ENCODE measurements around the gene BIRC5. TPM values are rescaled to one million over a fixed set of nuclear protein-coding genes. Genes with fewer than 3 reads are reported as not detected.

BIRC5 gene
- total RNA-seq, 4 donors from 2014 or later: 3.7 to 9.6 (median 5.5) TPM

DNA sequence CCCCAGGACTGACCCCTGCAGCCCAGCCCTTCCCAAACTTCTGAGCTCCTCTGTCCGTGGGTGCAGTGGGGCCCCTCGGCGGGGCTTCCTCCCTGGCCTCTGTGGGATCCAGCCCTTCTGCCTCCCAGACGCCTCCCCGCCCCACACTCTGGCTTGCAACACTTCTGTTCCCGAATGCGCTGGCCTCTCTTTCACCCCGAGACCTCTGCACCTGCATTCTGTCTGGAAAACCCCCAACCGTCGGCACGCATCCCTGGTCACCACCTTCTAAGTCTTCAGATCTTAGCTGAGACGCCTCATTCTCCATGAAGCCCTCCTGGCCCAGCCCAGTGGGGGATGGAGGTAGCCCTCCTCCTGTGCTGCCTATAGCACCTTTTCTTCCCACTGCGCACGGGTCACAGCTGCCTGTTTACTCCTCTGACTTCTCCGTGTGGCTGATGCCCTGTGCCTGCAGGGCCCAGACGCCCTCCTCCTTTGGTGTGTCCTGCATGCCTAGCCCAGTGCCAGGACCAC lies 43.8 kb downstream of the BIRC5 start:
- no peak overlapping the region for H3K4me3 ChIP-seq
- peak overlapping the region; percentile 27 for H3K27ac ChIP-seq
- no peaks in the 10 kb centered on the region for H3K9me3 ChIP-seq
- H3K36me3 ChIP-seq: no peaks in the 10 kb centered on the region
- TF ChIP-seq EP300 (IDR thresholded peaks at IDR 0.05) (no peak), POLR2AphosphoS5 (IDR thresholded peaks at IDR 0.05) (no peak), POLR2A (IDR thresholded peaks at IDR 0.05) (no peak)
- TF ChIP-seq, protein P1, sequence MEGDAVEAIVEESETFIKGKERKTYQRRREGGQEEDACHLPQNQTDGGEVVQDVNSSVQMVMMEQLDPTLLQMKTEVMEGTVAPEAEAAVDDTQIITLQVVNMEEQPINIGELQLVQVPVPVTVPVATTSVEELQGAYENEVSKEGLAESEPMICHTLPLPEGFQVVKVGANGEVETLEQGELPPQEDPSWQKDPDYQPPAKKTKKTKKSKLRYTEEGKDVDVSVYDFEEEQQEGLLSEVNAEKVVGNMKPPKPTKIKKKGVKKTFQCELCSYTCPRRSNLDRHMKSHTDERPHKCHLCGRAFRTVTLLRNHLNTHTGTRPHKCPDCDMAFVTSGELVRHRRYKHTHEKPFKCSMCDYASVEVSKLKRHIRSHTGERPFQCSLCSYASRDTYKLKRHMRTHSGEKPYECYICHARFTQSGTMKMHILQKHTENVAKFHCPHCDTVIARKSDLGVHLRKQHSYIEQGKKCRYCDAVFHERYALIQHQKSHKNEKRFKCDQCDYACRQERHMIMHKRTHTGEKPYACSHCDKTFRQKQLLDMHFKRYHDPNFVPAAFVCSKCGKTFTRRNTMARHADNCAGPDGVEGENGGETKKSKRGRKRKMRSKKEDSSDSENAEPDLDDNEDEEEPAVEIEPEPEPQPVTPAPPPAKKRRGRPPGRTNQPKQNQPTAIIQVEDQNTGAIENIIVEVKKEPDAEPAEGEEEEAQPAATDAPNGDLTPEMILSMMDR (IDR thresholded peaks at IDR 0.05): no peak
- H3K4me1 ChIP-seq: peaks cover 22% of the 10 kb centered on the region
- 61% methylated on average over 16 of the region's 16 CpGs for WGBS
- peaks cover 11% of the 10 kb centered on the region for H3K27me3 ChIP-seq
- no peak for DNase-seq (ENCODE audit: low spot score in 2 of 2)

DNA sequence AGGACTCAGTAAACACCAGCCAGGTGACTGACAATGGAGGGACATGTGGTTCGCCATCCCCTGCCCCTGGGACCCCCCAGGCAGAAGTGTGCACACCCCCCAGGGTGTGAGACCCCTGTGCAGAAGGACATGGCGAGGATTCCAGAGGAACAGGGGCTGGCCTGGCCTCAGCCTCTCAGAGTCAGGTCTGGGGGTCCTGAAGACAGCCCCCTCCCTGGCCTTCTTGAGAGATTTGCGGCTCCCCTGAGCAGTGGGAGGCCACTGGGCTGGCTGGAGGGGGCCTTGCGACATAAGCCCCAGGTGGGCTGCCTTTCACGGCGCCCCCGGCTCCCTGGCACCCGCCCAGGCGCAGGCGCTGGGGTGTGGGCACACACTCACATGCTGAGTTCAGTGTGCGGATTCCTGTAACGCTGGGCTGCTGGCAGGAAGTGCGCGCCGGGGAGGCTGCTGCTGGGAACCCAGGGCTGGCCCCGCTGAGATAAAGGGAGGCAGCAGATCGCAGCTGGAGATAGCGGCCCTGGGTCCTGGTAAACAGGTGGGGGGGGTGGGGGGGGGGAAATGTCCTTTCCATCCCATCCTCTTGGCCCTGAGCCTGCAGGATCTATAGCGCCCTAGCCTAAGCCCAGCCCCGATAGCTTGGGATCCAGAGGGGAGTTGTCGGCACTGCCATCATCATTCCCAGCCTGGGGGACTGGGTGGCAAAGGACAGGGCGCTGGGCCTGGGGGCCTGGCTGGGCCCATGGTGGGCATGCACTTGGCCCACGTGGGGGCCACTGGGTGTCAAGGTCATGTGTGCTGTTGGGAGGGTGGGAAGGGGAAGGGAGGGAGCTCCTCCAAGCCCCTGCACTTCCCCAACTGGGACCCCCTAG lies 44.5 kb downstream of the BIRC5 start:
- H3K27me3 ChIP-seq: peaks cover 11% of the 10 kb centered on the region
- H3K27ac ChIP-seq: peak overlapping the region; percentile 27
- no peaks in the 10 kb centered on the region for H3K36me3 ChIP-seq
- DNase-seq (ENCODE audit: low spot score in 2 of 2): no peak
- no peak overlapping the region for H3K4me3 ChIP-seq
- no peaks in the 10 kb centered on the region for H3K9me3 ChIP-seq
- peaks cover 18% of the 10 kb centered on the region for H3K4me1 ChIP-seq
- TF ChIP-seq POLR2AphosphoS5 (IDR thresholded peaks at IDR 0.05) (peak in 1 of 3 donors; percentile 15), EP300 (IDR thresholded peaks at IDR 0.05) (no peak)
- WGBS: 30% methylated on average over 4 of the region's 23 CpGs

DNA sequence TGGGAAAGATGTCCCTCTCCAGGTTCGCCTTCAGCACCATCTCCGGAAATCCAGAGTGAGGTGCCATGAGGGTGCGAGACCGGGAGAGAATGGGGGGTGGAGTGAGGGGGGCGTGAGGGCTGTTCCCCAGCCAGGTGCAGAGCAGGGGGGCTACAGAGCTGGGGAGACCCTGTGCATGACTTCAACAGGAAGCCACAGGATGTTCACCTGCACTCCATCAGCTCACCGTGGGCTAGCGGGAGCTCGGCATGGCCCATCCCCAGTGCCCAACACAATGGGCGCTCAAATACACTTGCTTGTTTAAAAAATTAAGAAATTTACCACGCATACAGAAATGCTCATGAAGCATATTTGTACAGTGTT lies 45.1 kb downstream of the BIRC5 start:
- H3K27me3 ChIP-seq: peaks cover 11% of the 10 kb centered on the region
- no peak overlapping the region for H3K27ac ChIP-seq
- no peak for TF ChIP-seq EP300 (IDR thresholded peaks at IDR 0.05)
- no peak for TF ChIP-seq POLR2A (IDR thresholded peaks at IDR 0.05)
- TF ChIP-seq POLR2AphosphoS5 (IDR thresholded peaks at IDR 0.05): no peak
- TF ChIP-seq, protein P1 (IDR thresholded peaks at IDR 0.05): no peak
- peaks cover 17% of the 10 kb centered on the region for H3K4me1 ChIP-seq
- 66% methylated on average over 10 of the region's 10 CpGs for WGBS
- no peaks in the 10 kb centered on the region for H3K36me3 ChIP-seq
- H3K9me3 ChIP-seq: no peaks in the 10 kb centered on the region
- H3K4me3 ChIP-seq: no peak overlapping the region
- no peak for DNase-seq (ENCODE audit: low spot score in 2 of 2)

DNA sequence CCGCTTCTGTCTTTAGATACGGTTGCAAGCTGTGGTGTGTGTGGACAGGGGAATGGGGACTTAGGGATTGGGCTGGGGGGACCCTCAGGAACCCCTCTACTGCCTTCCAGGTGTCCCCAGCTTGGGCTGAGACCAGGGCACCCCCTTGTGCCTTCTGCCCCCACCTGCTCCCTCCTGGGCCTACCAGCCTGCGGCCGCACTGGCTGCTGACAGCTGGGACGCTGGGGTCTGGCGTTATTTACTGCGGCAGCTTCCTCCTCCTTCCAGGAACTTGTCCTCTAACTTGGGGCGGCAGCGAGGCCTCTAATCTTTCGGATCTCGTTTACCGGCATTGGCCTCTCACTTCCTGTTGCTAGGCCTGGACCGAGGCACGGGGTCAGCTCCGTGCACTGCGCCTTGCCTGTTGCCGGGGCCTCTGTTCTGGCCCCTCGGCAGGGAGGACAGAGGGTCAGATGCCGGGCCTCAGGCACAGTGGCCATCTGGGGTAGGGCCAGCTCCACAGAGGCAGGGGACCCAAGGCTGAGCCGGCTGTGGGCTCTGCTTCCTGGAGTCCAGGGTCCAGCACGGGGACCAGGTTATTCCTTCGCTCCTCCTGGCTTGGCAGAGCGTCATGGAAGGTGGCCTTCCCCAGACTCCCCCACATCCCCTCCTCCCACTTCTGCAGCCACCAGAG lies 49.1 kb downstream of the BIRC5 start:
- Histone ChIP-seq H3K9me3 (no peaks in the 10 kb centered on the region), H3K4me1 (peaks cover 9% of the 10 kb centered on the region), H3K36me3 (no peaks in the 10 kb centered on the region), H3K4me3 (no peak overlapping the region), H3K27me3 (peaks cover 5% of the 10 kb centered on the region), H3K27ac (peak overlapping the region; percentile 67)
- 76% methylated on average over 18 of the region's 23 CpGs for WGBS
- DNase-seq (ENCODE audit: low spot score in 2 of 2): no peak
- TF ChIP-seq POLR2A (IDR thresholded peaks at IDR 0.05) (no peak), POLR2AphosphoS5 (IDR thresholded peaks at IDR 0.05) (peak in 1 of 3 donors; percentile 47)

DNA sequence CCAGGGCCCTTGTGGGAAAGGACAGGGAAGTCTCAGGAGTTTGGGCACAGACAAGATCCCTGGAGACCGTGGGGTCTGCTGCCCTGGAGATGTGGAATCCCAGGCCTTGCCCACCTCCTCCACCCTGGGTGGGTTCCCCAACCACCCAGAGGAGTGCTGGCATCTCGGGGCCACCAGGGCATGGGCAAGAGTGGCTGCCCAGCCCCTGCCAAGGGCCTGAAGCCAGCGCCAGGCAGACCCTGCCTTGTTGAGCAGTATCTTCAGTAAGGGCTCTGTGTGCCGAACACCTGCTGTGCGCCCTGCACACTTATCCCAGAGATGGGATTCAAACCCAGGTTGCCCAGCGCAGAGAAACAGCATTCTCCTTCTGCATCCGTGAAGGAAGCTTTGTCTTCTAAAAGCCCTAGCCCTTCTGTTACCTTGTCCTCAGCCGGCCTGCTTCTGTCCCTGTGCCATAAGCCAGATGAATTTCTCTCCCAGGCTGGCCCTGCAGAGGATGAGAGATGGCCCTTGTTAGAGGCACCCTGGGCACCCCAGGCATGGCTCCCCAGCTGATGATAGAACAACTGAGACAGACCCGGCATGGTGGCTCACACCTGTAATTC lies 49.8 kb downstream of the BIRC5 start:
- H3K4me3 ChIP-seq: no peak overlapping the region
- no peaks in the 10 kb centered on the region for H3K9me3 ChIP-seq
- peak overlapping the region; percentile 67 for H3K27ac ChIP-seq
- peaks cover 8% of the 10 kb centered on the region for H3K27me3 ChIP-seq
- no peaks in the 10 kb centered on the region for H3K36me3 ChIP-seq
- WGBS: 92% methylated on average over 6 of the region's 9 CpGs
- H3K4me1 ChIP-seq: peaks cover 6% of the 10 kb centered on the region
- no peak for DNase-seq (ENCODE audit: low spot score in 2 of 2)
- TF ChIP-seq POLR2AphosphoS5 (IDR thresholded peaks at IDR 0.05) (no peak), POLR2A (IDR thresholded peaks at IDR 0.05) (no peak), EP300 (IDR thresholded peaks at IDR 0.05) (no peak)
- TF ChIP-seq, protein P1 (IDR thresholded peaks at IDR 0.05): no peak
